Activated CD4-positive, alpha-beta T cell treated with anti-CD3 and anti-CD28 coated beads, Interleukin-2, amount 50 U/mL, for 24 hours (primary cell): ENCODE results near the gene ULK4.
"Not testable (repeated sequence)": the region's sequence is repeated elsewhere in the genome, so short reads cannot be mapped to it uniquely, and the experiment has no call there.

Source experiments
- DNase-seq, 2 donors: peaks; one replicate each; pipeline ENCODE4 v3.0.0-alpha.2; 2020; ENCODE audit warnings: low read depth in 1 of 2, low spot score in 1 of 2

The ULK4 gene

DNA sequence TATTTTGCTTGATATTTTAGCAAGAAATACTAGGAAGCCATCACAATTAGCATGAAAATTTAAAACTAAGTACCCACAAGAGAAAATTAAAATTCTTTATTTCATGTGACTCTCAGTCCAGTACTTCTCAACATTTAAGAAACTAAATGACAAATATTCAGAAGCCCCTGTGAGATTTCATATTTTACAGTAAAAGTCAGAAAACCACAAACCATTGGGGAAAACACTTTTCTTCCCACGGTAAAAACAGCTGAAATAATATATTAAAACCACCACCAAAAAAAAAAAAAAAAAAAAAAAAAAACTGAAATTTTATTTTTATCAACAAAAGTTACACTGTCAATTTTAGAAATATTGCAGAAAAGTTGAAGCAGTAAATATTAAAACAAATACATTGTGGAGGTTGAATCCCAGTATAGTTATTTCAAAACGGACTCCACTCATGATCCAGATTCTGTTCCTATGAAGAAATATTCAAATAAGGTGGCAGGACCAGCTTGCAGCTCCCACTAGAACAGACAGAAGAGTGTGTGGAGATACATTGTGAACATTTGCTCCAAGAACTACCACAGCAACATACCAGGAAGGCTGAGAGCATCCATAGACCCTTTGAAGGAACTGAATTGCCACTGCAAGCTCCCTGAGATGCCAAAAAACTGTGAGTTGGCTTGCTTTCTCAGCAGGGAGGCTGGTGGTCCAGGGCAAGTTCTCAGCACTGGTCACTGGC is 454.4 kb downstream of the ULK4 start:
- no peak for DNase-seq

DNA sequence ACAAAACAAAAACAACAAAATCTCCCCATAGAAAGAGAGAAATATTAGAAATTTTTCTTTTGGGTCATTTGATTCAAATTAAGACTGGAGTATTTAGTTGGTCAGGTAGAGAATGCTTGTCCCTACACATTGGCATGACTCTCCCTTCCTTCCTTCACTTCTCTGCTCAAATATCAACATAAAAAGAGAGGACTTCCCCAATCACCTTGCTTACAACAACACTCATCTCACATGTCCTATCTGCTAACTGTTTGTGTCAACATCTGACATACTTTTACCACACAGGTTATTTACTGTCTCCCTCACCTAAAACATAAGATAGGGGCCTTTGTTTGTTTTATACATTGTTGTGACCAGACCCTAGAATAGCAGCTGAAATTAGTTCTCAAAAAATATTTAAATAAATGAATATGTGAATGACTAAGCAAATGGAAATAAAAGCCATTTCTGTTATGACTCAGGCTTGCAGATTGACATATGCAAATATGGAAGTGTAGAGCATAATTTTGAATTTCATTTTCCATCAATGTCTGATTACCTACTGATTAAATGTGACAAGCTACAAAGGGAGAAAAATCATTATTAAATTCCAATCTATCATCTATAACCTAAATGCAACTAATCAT is 457.8 kb downstream of the ULK4 start:
- DNase-seq: no peak

DNA sequence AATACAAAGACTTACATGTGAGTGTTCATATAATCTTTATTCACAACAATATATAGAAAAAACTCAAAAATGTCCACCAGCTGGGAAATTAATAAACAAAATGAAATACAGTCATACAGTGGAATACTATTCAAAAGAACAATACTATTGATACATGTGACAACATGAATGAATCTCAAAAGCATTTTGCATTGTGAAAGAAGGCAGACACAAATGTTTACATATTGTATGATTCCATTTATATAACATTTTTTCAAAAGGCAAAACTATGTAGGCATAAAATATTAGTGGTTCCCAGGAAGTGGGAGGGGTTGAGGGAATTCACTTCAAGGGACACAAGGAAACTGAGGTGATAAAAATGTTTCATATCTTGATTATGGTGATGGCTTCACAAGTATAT is 459.4 kb downstream of the ULK4 start:
- DNase-seq: no peak

DNA sequence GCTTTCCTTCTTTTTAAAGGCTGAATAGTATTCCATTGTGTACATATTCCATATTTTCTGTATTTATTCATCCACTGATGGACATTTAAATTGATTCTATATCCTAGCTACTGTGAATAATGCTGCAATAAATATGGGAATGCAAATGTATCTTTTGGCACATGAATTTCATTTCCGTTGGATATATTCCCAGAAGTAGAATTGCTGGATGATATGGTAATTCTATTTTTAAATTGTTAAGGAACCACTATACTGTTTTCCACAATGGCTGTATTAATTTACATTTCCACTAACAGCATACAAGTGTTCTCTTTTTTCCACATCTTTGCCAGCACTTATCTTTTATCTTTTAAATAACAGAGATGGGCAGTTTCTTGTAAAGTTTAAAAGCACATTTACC is 459.9 kb downstream of the ULK4 start:
- DNase-seq: no peak

DNA sequence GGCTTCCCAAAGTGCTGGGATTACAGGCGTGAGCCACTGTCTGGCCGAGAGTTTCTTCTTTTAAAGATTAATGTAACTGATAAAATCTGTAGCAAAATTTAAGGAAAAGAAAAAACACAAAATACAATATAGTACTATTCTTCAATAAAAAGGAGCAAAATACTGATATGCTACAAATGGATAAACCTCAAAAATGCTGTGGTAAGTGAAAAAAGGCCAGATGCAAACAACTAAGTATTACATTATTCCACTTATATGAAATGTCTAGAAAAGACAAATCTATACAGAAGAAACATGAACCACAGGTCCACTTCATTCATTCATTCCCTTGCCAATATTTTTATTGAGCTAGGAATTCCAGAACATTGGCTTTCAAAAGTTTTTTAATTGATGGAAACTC is 463.1 kb downstream of the ULK4 start:
- DNase-seq: no peak

DNA sequence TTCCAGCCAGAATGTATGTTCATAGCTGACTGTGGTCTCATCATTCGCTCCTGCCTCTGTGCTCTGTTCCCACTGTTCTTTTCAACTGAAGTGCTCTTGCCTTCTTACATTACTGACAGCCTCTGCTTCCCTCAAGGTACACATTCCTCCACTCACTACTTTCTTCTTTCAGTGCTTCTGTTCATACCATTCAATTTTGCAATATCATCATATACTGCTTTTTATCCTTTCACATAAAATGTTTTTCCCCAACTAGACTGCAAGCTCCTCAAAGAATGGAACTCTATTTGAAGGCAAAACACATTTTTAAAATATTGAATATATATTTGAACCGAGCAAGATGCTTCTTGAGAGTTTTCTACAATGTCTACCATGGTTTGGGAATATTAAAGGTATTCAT is 471.5 kb downstream of the ULK4 start:
- no peak for DNase-seq

DNA sequence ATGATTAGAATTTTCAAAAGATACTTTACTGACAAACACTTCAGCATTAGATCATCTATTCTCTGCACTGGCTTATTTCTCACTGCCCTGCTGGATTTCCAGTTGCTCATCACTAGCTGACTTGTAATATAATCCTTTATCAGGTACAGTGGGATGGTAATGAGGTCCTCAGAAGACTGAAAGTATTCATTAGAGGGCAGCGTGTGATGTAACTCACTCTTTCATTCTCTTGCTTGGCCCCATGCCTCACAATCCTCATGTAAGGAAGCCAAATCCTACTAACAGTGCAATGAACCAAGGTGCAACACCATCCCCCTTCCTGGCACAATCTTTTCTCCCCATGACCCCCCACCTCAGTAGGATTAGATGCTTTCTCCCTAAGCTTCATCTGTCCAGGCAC is 472.7 kb downstream of the ULK4 start:
- DNase-seq: no peak

DNA sequence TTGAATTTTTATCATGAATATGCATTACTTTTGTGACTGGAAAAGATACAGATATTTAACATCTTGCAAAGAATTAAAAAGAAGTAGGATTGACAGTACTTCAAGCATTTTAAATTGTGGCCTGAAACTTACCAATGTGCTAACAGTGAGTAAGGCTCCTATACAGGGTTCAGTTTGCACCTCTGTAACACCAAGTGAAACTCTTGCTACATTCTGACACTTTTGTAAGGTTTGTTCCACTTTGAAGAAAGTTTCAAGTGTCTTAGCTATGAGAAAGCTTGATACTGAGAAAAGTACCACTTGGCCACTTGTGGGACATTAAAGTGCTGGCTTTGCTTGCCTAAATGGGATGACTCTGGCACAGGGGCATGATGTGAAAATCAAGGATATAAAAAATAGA is 473.4 kb downstream of the ULK4 start:
- DNase-seq: no peak

DNA sequence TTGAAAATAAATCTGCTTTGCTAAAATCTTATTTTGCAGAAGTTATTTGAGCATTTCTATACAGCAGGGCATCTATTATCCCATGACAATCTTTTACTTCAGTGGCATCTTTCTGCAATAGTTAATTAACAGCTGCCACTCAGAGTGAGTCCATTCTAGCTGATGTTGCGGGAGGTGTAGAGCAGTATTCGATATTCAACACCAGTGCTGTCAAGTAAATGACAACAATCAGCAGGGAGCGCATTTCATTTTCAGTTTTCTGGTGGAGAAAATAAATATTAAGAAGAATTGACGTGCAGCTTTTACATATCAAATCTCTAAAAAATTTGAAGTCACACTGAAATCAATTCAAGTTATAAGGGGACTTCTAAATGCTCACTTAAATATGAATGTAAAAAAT is 476.4 kb downstream of the ULK4 start:
- no peak for DNase-seq

DNA sequence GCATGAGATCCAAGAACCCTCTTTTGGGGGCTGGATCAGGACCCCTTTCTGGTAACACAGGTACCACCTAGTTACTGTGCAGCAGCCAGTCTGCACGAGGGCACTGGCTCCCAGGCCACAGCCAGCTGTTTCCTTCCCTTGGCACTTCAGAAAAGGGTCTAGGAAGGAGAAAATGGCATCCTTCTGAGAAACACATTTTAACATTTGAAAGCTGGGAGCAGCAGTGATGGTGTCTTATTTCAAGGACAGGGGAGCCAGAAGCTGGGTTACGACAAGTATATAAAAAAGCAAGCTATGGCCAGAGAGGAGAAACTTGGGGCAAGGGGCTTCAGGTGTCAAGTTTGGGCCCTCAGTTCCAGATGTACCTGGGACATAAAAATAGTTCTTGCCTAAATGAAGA is 479.8 kb downstream of the ULK4 start:
- DNase-seq: no peak

DNA sequence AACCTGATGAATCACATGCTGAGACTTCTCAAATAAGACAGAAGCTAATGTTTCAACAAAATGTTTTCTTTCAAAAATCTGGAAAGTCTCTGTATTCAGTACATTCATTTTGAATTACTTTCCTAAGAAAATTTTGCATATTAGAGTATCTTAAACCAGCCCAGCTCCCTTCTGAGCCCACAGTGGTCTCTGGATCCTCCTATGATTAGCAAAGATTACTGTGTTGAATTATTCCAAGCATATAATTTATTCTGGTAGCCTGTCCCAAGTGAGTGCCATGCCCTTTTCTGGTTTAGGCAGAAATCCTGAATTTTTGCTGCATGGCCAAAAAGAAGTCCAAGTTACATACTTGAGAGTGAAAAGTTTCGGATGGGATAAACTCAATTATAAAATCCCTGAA is 483.6 kb downstream of the ULK4 start:
- no peak for DNase-seq

DNA sequence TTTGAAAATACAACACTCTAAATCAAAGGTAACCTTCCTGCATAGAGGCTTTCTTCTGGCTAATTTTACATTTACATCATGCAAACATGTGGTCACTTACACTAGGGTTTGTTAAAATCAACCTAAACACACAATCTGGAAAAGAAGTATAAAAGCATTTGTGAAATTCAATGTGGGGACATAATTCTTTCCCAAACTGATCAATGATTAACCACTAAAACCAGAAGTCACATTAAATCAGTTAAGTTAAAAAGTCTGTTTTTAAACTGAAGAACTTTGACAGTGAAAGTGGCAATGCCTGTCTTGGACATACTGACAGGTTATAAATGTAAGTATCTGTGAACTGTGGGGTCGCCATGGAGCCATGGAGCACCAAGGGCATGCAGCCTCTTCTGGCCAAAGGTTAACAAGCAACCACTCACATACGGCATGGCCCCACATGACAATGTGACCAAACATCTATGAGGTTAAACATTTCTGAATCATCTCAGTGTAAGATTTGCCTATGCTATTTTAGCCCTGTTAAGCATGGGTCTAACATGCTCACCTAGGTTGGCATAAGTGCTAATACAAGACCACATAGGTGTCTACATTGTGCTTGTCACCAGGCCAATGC is 484.4 kb downstream of the ULK4 start:
- DNase-seq: no peak

DNA sequence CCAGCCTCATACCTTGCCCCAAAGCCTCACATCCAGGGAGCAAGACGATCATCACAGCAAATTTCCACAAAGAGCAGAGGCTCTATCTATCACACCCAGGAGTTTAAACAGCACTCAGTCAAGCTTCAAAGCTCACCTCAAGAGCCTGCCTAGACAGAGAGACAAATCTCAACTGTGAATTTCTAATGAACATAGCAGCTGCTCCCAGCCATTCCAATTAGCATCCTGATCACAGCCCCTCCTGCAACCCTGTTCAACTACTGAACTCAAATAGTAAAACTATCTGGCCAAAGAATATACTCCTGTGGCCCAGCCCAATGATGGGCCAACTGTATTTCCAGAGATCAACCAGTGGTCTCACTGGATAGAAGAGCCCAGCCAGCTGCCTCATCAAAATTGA is 492.8 kb downstream of the ULK4 start:
- no peak for DNase-seq

DNA sequence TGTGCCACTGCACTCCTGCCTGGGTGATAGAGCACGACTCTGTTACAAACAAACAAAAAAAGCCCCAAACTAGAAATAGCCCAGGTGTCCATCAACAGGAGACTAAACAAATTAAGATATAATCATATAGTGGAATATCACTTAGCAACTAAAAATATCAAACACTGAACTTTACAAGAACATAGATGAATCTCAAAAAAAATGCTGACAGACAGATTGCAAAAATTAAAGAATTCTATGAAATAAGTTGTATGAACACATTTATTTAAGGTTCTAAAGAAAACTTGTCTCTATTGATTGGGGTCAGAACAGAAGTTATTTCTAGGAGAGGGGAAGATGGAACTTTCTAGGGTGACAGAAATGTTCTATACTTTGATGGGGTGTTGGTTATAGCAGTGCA is 494.4 kb downstream of the ULK4 start:
- no peak for DNase-seq

DNA sequence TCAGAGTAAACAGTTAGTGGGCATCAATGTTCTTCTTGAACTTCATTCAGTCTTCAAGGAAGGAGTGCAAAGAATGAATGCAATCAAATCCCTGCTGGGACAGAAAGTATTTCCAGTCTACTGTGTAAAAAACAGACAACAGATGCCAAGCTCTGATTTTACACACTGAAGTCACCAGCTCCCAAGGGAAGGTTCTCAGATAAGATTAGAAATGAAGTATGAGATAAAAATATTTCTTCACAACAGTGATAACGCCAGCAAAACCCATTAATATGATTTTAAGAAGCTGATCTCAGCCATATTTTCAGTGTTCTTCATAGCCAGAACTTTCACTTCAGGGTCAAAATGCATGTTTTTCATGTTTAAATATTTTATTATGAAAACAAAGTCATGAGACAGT is 497.0 kb downstream of the ULK4 start:
- DNase-seq: no peak

DNA sequence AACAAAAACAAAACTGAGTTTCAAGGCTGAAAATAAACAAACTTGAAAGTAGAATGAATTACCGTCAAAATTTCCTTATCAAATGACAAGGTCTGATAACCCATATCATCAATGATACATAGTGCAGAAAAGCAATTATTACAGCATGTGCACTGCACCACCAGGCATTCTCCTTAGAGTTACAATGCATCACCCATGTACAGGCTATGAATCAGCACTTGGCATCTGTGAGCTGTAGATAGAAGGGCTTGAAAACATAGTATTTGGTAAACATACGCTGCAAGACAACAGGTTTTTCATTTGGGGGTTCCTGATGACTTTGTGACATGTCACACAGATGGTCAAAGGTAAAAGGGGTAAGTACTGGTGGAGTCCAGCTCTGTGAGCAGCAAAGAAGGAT is 497.5 kb downstream of the ULK4 start:
- DNase-seq: no peak

DNA sequence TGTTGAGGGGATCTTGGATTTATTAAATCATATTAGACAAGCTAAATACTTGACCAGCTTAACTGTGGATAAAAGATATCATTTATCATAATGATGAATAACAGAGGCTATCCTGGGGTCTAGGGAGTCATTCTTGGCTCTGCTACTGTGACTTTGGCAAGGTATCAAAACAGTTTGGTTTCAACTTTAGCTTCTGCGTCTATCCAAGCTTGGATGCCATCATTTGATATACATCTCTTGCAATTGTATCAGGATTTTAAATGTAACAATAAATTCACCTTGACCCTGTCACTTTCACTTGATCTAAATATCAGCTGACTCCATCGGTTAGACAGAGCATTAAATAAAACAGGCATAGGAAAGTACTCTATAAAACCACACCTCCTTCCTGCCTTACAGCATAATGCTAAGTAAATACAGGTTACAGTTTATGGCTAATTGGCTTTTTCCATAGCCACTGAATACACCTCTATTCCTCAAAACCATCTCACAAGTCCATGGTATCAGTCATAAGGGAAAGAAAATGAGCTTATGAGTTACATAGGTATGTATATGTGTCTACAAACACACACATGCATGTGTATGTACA is 499.7 kb downstream of the ULK4 start:
- DNase-seq: no peak

DNA sequence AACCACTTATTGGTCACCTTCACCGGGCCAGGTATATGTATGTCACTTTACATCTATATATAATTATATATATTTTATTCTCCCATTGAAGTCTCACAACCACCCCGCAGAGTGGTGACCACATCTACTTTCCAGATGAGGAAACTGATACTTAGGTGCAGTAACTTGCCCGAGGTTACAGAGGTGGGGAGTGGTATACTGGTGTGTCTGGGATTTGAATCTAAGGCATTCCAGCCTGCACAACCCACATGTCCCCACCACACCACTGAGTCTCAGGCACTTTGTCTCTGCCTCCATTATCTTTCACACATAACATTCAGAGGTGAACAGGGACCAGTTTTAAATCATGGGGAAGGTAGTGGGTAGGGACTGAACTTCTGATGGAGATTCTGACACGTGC is 501.2 kb downstream of the ULK4 start:
- no peak for DNase-seq

DNA sequence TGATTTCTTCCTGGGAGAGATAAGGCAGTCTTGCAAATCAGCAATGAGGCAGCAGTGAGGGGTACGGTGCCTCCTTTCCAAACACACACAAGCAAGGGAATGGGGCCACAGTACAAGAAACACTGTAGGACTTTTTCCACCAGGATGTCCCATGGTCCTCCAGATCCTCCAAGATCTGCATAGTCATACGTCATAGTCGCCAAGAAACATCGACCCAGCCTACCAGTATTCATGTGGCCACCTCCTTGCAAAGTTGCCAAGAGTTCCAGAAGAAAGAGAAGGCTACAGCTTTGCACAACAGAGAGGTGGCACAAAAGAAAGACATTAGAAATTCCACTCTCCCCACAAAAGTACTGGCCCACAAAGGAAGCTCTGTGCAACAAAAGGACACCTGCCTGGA is 504.7 kb downstream of the ULK4 start:
- no peak for DNase-seq

DNA sequence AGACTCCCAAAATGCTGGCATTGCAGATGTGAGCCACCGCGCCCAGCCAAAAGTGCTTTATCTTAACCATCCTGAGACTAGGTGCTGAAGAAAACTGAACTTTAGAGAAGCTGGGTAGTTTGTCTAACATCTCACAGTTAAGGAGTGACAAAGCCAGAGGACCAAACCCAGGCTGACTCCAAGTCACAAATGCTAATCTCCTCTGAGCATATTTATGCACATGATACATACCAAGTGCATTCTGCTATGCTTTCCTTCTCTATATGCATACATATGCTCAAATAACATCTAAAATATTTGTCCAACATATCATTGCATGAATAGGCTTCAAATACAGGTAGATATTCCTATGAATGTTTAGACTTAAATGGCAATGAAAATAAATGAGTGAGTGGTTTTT is 505.7 kb downstream of the ULK4 start:
- no peak for DNase-seq

DNA sequence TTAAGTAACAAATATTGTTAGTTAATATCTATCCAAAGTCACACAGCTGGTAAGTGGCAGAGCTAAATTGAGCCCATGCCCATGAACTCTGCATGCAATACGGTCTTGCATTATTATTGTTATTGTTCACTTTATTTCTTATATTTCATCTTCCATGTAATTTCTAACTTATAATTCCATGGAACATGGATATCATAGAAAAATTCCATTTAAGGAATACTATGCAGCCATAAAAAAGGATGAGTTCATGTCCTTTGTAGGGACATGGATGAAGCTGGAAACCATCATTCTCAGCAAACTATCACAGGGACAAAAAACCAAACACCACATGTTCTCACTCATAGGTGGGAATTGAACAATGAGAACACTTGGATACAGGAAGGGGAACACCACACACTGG is 508.3 kb downstream of the ULK4 start:
- not testable (repeated sequence) for DNase-seq

DNA sequence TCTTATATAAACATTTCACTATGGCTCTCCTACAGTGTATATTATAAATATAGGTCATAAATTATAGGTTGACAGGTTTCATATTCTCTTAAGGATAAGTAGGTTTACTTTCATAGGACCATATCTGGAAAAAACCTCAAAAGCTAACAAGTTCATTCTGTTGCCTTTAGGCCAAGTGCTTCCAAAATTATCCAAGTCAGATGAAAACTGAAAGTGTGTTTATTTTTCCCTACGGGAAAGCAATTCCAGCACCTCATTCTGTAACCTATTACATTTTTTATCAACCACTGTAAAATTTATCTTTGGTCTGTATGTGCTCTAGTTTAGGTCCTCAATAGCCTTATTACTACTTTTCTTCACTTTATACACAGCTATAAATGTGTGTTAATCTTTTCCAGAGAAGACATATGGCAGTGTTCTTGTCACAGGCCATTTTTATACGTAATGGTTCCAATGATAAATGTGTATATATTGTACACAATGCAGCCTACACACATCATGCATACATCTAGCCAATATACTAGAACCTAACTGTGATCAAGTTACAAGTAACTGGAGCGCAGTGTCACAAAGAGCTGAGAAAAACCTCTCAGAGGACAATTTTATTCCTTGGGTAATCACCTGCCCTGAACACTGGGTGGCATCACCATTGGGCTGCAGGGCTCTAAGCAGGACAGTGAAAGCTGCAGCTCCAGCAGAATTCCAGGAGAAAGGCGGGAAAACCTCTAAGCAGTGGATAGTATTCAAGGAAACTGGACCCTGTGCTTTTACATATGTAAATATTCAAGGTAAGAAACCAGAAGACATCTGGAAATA is 511.3 kb downstream of the ULK4 start:
- no peak for DNase-seq
